Measurements from ENCODE around the gene CACNA1F. TPM values are rescaled to one million over a fixed set of nuclear protein-coding genes. Genes with fewer than 3 reads are reported as not detected.

Gene CACNA1F
- not detected in 2 replicates for total RNA-seq

GRCh38 chrX:49233176-49233575 lies at the start of gene CACNA1F:
TSS of gene CACNA1F (minus strand) at chrX:49233340. CDS start at chrX:49233309, 31 bp downstream.

DNA sequence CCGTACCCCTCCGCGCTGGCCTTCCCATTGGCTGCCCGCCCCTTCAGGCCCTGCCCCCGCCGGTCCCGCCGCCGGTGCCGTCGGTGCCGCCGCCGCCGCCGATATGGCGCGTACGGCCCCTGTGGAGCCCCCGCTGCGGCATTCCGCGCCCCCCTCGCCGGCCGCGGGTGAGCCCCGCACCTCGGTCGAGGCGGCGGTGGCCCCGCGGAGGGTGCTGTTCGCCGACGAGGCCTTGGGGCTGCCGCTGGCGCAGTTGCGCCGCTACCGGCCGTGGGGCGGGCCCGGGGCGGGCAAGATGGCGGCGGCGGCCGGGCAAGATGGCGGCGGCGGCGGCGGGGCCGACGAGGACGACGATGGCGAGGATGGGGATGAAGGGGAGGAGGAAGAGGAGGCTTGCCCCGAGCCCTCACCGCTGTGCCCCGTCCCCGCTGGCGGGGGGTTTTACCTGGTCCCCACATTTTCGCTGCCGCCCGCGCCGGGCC lies 36.7 kb upstream of the CACNA1F start, which contains the start of gene PPP1R3F:
TSS of gene PPP1R3F (plus strand) at position 27 of the 482 bp plus-strand sequence. CDS start at position 104, 77 bp downstream.

GRCh38 chrX:49264460-49264859 lies 31.3 kb upstream of the CACNA1F start, which contains the start of gene FOXP3:
TSS of gene FOXP3 (minus strand) at chrX:49264710. CDS start at chrX:49258505, 6,205 bp downstream.

DNA sequence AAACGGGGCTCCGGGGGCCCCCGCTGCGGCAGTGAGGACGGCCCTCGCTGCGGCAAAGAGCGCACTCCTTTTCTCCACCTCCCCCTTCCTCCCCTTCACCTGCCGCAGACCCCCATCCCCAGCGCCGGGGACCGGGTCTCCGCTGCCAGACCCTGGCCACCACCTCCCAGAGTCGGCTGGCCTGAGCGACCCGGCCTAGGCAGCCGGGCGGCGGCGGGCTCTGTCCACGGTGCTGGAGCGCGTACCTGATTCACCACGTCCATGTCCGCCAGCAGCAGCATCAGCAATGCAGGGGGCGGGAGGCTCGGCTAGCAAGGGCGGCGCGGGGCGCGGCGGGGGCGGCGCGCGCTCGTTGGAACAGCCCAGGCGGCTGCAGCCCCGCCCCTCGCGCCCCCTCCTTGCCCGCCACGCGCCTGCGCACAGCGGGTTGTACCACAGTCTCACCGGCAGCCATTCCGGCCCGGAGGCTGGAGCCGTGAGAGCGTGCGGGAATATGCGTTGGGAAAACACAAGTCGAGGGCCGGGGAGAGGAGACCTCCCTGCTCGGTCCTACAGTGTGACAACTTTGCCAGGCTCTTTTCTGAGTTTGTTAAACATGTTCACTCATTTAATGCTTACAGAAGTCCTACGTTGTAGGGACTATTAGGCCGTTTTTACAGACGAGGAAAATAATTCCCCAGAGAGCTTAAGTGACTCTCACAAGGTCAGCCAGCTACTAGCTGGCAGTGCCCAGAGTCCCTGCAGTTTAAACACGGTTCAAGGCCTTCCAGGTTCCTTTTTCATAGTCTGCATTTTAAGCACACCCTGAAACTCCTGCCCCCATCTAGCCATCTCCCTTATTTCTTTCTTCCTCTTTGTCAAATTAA lies 33.0 kb downstream of the CACNA1F start, which contains the start of gene SYP:
TSS of gene SYP (minus strand) at position 288 of the 866 bp plus-strand sequence. CDS start at position 281, 7 bp downstream.

GRCh38 chrX:49186125-49187027 lies 46.8 kb downstream of the CACNA1F start, which contains the start of gene PRICKLE3:
TSS of gene PRICKLE3 (minus strand) at chrX:49186373. CDS start at chrX:49186297, 76 bp downstream.

DNA sequence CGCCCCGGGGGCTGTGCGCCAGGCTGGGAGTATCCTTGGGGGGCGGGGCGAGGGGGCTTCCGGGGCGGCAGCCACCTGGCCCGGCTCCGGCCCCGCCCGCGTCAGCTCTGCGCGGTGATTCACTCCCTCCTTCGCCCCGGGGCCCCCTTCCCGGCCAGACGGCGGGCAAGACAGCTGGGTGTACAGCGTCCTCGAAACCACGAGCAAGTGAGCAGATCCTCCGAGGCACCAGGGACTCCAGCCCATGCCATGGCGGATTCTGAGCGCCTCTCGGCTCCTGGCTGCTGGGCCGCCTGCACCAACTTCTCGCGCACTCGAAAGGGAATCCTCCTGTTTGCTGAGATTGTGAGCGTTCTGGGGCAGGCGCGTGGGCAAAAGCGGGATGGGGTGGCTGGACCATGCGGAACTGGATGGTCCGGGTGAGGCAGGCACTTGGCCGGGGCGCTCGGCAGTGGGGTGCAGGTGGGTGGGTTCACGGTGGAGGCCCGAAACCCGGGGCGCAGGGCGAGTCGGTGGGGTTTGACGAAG lies 61.3 kb downstream of the CACNA1F start, which contains the start of gene PLP2:
TSS of gene PLP2 (plus strand) at position 147 of the 528 bp plus-strand sequence. CDS start at position 250, 103 bp downstream.

GRCh38 chrX:49162620-49163019 lies 70.5 kb downstream of the CACNA1F start, which contains the start of gene MAGIX:
TSS of gene MAGIX (plus strand) at chrX:49162758. CDS start at chrX:49162890, 132 bp downstream.

Other genes starting within 250 kb of the CACNA1F start
- gene GRIPAP1, start 231.1 kb downstream of the CACNA1F start, total RNA-seq = 8.5 and 20.9 TPM in 2 replicates
- gene TFE3, start 190.0 kb downstream of the CACNA1F start, total RNA-seq = 39.6 and 59.0 TPM in 2 replicates
- gene CCDC120, start 174.3 kb downstream of the CACNA1F start, total RNA-seq = 1.1 and 1.5 TPM in 2 replicates
- gene PRAF2, start 159.3 kb downstream of the CACNA1F start, total RNA-seq = 38.2 and 38.6 TPM in 2 replicates
- 54.2 and 77.4 TPM in 2 replicates for gene WDR45, start 153.5 kb downstream of the CACNA1F start, total RNA-seq
- gene GPKOW, start 109.6 kb downstream of the CACNA1F start, total RNA-seq = 19.0 and 19.7 TPM in 2 replicates
- 0.93 and 1.0 TPM in 2 replicates for gene MAGIX, start 70.6 kb downstream of the CACNA1F start, total RNA-seq
- gene PLP2, start 61.4 kb downstream of the CACNA1F start, total RNA-seq = 42.6 and 63.9 TPM in 2 replicates
- 7.1 and 15.0 TPM in 2 replicates for gene PRICKLE3, start 47.0 kb downstream of the CACNA1F start, total RNA-seq
- gene SYP, start 33.1 kb downstream of the CACNA1F start, total RNA-seq = 0.23 and 1.4 TPM in 2 replicates
- gene CCDC22, start 2.1 kb upstream of the CACNA1F start, total RNA-seq = 13.0 and 13.7 TPM in 2 replicates
- not detected in 2 replicates for gene FOXP3, start 31.4 kb upstream of the CACNA1F start, total RNA-seq
- gene PPP1R3F, start 36.5 kb upstream of the CACNA1F start, total RNA-seq = 6.0 and 16.3 TPM in 2 replicates
- gene GAGE10, start 70.3 kb upstream of the CACNA1F start, total RNA-seq = not detected in 2 replicates
- not detected in 2 replicates for gene GAGE12J, start 88.7 kb upstream of the CACNA1F start, total RNA-seq
- gene GAGE13, start 98.2 kb upstream of the CACNA1F start, total RNA-seq = not detected in 2 replicates